Renal pelvis (tissue), 12 donors: Measurements from ENCODE around the gene MEX3D. TPM values are rescaled to one million over a fixed set of nuclear protein-coding genes. Genes with fewer than 3 reads are reported as not detected.

Source experiments
- DNase-seq: peaks from one replicate; pipeline ENCODE4 v3.0.0-alpha.2; 2013
- long read RNA-seq, 16 experiments: transcript quantifications; one replicate each; lab custom pipeline, GENCODE V29; 2026
- polyA plus RNA-seq, 3 donors: library from polyadenylated mRNA; unstranded; fragments of 120-200 nt; gene quantifications; one replicate each; pipeline ENCODE4 v1.2.1, GENCODE V29; 2013; ENCODE audit not compliant: insufficient read length in 3 of 3

MEX3D gene
- 10 to 100 TPM; 23.9 to 39.8 (median 33.3) TPM for polyA plus RNA-seq
- long read RNA-seq, donor 1, transcript MEX3D-201 (2 exons, 2,850 nt), result major isoform, 13 of 14 reads
- long read RNA-seq, donor 1, partial matches to known transcripts, result 0 of 14 reads
- long read RNA-seq, donor 1, other reads (novel, unspliced or antisense), result 0 of 14 reads
- long read RNA-seq, donor 2, transcript MEX3D-201 (2 exons, 2,850 nt), result major isoform, 14 of 18 reads
- long read RNA-seq, donor 2, partial matches to known transcripts, result 0 of 18 reads
- long read RNA-seq, donor 2, other reads (novel, unspliced or antisense), result 0 of 18 reads
- long read RNA-seq, donor 3, transcript MEX3D-201 (2 exons, 2,850 nt), result major isoform, 11 of 11 reads
- long read RNA-seq, donor 3, partial matches to known transcripts, result 0 of 11 reads
- long read RNA-seq, donor 3, other reads (novel, unspliced or antisense), result 0 of 11 reads
- long read RNA-seq, donor 4, transcript MEX3D-201 (2 exons, 2,850 nt), result major isoform, 7 of 7 reads
- long read RNA-seq, donor 4, partial matches to known transcripts, result 0 of 7 reads
- long read RNA-seq, donor 4, other reads (novel, unspliced or antisense), result 0 of 7 reads
- long read RNA-seq, donor 5, transcript MEX3D-201 (2 exons, 2,850 nt), result major isoform, 6 of 10 reads
- long read RNA-seq, donor 5, partial matches to known transcripts, result 0 of 10 reads
- long read RNA-seq, donor 5, other reads (novel, unspliced or antisense), result 0 of 10 reads
- long read RNA-seq, donor 6, transcript MEX3D-201 (2 exons, 2,850 nt), result major isoform, 13 of 15 reads
- long read RNA-seq, donor 6, partial matches to known transcripts, result 0 of 15 reads
- long read RNA-seq, donor 6, other reads (novel, unspliced or antisense), result 0 of 15 reads
- long read RNA-seq, donor 7, transcript MEX3D-201 (2 exons, 2,850 nt), result major isoform, 25 of 26 reads
- long read RNA-seq, donor 7, partial matches to known transcripts, result 0 of 26 reads
- long read RNA-seq, donor 7, other reads (novel, unspliced or antisense), result 0 of 26 reads
- long read RNA-seq, donor 8, transcript MEX3D-201 (2 exons, 2,850 nt), result major isoform, 8 of 9 reads
- long read RNA-seq, donor 8, partial matches to known transcripts, result 0 of 9 reads
- long read RNA-seq, donor 8, other reads (novel, unspliced or antisense), result 0 of 9 reads
- long read RNA-seq, donor 9, transcript MEX3D-201 (2 exons, 2,850 nt), result major isoform, 15 of 15 reads
- long read RNA-seq, donor 9, partial matches to known transcripts, result 0 of 15 reads
- long read RNA-seq, donor 9, other reads (novel, unspliced or antisense), result 0 of 15 reads
- long read RNA-seq, donor 10, transcript MEX3D-201 (2 exons, 2,850 nt), result major isoform, 13 of 14 reads
- long read RNA-seq, donor 10, partial matches to known transcripts, result 0 of 14 reads
- long read RNA-seq, donor 10, other reads (novel, unspliced or antisense), result 0 of 14 reads
- long read RNA-seq, donor 11, transcript MEX3D-201 (2 exons, 2,850 nt), result major isoform, 9 of 10 reads
- long read RNA-seq, donor 11, partial matches to known transcripts, result 0 of 10 reads
- long read RNA-seq, donor 11, other reads (novel, unspliced or antisense), result 0 of 10 reads
- long read RNA-seq, donor 12, transcript MEX3D-201 (2 exons, 2,850 nt), result major isoform, 22 of 24 reads
- long read RNA-seq, donor 12, partial matches to known transcripts, result 0 of 24 reads
- long read RNA-seq, donor 12, other reads (novel, unspliced or antisense), result 0 of 24 reads
- long read RNA-seq, donor 13, transcript MEX3D-201 (2 exons, 2,850 nt), result major isoform, 9 of 9 reads
- long read RNA-seq, donor 13, partial matches to known transcripts, result 0 of 9 reads
- long read RNA-seq, donor 13, other reads (novel, unspliced or antisense), result 0 of 9 reads
- long read RNA-seq, donor 14, result 0 reads
- long read RNA-seq, donor 15, result 0 reads
- long read RNA-seq, donor 16, transcript MEX3D-201 (2 exons, 2,850 nt), result major isoform, 6 of 7 reads
- long read RNA-seq, donor 16, partial matches to known transcripts, result 0 of 7 reads
- long read RNA-seq, donor 16, other reads (novel, unspliced or antisense), result 0 of 7 reads

DNA sequence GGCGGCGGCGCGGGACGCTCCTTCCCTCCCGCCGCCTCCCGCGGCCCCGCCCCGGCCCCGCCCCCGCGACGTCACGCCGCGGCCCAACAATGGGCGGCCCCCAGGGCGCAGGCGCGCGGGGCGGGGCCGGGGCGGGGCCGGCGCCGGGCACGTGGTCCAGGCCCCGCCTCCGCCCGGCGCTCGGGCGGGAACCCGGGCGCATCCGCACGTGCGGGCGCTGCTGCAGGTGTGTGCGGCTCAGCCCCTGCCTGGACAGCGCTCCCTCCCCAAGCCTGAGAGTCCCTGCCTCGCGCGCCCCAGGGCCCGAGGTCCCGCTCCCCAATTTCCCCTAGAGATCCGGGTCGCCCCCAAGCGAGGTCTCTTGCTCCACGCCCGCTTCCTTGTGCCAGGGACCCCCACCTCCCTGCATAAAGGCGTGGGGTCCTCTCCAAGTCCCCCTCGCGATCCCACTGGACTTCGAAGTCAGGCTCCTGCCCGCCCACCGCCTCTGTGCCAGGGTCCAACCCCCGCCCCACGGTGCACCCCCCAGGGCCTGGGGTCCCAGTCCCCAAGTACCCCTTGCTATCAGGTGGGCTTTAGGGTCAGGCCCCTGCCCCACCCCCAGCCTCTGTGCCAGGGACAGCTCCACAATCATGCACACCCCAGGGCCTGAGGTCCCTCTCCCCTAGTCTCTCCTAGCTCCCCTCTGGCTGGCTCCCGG is at the start of gene MEX3D:
Gene MEX3D, minus strand, starts transcription at position 6 of the 700 bp plus-strand sequence. CDS start 267 bp downstream, outside the sequence.
- peak; percentile 76 for DNase-seq

DNA sequence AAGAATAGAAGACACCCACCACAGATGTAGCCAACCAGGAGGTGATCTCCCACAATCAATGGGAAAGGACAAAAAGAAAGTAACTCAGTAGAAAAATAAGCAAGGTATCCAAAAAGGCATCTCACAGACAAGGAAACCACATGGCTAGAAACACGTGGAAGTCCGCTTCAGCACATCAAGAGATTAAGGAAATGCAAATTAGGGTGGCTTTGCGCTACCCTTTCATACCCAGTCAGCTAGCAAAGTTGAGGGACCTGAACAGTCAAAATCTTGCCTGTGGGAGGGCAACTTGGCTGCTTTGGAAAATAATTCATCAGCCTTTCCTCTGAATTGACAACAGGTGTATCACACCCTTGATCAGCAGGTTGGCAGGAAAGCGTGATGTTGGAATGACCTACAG is 48.8 kb upstream of the MEX3D start:
- no peak for DNase-seq

DNA sequence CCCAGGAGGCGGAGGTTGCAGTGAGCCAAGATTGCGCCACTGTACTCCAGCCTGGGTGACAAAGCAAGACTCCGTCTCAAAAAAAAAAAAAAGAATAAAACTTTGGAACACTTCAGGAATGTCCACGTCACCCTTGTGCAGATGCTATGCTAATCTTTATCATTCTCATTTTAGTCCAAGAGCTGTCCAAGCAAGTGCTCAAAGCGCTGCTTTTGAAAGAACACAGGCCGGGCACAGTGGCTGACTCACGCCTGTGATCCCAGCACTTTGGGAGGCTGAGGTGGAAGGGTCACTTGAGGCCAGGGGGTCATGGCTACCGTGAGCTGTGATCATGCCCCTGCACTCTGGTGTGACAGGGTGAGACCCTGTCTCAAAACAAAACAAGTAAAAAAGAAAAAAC is 48.3 kb upstream of the MEX3D start:
- no peak for DNase-seq

DNA sequence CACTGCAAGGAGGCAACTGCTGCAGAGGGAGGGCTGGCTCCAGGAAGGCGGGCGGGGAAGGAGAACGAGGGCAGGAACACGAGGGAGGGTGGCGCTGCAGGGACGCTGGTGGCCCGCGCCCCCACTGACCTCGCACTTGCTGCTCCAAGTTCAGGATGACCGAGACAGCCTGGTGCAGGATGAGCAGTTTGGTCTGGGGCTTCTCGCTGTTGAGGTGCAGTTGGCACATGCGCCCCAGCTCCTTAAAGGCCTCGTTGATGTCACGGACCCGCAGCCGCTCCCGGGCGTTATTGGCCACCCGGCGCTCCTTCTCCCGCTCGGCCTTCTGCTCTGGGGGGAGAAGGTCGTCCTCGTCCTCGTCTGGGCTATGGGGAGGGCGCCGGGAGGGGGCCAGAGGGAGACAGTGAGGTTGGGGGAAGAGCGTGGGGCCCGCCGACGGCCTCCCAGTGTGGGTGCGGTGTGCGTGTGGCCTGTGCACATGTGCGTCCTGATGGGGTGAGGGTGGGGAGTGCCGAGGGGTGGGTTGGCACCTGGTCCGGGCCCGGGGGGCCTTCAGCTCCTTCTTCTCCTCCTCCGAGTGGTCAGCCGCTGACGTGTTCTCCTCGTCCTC is 47.1 kb upstream of the MEX3D start:
- DNase-seq, result no peak

DNA sequence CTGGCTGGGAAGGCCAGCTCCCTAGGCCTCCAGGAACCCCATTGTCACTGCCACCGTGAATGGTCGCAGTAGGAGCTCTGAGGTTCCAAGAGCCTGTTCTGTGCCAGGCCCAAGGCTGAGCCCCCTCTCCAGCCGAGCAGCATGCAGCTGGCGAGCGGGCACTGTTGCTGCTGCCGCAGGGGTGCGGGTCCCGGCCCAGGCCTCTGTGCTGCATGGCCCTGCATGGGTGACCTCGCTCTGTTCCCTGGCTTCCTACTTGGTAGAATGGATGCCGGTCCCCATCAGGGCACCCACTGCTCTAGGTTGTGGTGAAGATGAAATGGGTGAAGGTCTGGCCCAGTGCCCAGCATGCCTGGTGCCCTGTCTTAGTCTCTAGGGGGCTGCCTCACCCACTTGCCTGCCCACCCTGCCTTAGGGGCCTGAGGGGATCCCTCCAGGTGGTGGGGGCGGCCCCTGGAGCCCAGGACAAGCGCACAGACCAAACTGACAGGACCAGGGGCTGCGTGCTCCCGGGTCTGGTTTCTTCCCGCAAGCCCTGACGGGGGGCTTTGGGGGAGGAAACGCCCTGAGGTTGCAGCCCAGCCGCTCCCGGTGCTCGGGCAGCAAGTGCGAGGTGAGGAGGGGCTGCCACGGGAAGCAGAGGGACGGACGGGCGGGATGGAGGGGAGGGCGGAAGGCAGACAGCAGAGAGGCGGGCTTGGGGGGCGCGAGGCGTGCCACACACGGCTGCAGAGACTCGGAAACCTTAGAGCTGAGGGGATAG is 45.9 kb upstream of the MEX3D start:
- DNase-seq, result no peak

DNA sequence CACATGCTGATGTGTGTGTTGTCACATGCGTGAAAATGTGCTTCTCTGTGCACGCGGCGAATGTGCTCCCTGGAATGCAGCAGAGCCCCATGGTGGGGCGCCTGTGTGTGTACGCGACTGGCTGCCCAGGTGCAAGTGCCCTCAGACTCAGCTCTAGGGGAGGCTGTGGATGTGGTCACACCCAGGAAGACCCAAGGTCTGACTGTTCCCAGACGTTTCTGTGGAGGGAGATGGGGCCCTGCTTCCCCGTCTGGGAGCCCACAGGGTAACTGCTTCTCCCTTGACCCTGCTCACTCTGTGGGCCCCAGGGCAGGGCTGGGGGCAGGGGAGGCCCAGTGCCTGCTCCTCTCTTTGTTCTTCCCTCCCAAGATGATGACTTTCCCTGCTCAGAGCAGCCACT is 45.0 kb upstream of the MEX3D start:
- DNase-seq, result no peak

DNA sequence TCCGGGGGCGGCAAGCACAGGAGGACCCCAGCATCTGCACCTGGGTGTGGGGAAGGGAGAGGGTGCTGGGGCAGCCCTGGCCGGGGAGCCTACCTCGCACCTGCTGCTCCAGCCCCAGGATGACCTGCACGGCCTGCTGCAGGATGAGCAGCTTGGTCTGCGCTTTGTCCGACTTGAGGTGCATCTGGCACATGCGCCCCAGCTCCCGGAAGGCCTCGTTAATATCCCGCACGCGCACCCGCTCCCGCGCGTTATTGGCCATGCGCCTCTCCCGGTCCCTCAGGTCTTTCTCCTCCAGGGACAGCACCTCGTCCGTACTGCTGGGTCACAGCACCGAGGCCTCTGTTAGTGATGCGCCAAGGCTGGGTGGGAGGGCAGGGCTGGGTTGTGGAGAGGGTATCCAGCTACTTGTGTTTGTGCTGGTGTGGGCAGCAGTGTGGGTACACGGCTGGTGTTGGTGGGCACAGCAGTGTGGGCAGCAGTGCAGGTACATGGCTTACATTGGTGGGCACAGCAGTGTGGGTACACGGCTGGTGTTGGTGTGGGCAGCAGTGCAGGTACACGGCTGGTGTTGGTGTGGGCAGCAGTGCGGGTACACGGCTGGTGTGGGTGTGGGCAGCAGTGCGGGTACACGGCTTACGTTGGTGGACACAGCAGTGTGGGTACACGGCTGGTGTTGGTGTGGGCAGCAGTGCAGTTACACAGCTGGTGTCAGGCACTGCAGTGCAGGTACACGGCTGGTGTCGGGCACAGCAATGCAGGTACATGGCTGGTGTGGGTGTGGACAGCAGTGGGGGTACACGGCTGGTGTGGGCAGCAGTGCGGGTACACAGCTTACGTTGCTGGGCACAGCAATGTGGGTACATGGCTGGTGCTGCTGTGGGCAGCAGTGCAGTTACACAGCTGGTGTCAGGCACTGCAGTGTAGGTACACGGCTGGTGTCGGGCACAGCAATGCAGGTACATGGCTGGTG is 44.3 kb upstream of the MEX3D start:
- DNase-seq, result no peak

DNA sequence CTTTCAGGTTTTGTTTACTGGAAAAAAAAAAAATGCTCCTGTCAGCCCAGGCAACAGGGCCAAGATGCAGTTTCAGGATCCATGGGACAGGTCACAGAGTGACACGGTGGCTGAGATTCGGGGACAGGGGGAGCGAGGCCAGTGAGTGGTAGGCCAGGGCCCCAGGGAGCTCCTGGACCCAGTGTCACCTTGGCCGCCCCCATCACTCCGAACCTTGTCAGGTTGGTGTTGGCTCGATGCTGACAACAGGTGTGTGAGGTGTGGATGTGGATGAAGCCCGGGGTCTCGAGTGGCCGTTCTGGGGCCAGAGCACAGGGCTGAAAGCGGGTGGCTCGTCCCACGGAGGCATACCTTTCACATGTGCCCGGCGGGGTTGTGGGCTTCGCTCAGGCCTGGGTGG is 43.2 kb upstream of the MEX3D start:
- no peak for DNase-seq

DNA sequence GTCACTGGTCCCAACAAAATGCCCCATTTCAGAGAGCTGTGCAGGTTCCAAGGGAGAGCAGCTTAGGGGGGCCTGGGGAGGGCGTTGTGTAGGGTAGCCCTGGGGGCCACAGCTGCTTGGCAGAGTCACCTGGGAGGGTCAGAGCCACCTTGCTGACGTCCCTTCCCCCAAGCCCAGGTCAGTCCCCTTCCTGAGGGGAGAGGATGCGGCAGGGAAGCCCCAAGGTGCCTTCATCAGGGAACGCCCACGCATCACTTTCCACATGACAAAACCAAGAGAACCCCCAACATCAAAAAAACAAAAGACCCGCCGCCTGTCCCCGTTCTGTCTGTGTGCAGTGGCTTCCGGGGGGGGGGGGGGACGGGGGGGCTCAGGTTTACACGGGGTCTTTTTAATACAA is 42.5 kb upstream of the MEX3D start:
- DNase-seq, result no peak

DNA sequence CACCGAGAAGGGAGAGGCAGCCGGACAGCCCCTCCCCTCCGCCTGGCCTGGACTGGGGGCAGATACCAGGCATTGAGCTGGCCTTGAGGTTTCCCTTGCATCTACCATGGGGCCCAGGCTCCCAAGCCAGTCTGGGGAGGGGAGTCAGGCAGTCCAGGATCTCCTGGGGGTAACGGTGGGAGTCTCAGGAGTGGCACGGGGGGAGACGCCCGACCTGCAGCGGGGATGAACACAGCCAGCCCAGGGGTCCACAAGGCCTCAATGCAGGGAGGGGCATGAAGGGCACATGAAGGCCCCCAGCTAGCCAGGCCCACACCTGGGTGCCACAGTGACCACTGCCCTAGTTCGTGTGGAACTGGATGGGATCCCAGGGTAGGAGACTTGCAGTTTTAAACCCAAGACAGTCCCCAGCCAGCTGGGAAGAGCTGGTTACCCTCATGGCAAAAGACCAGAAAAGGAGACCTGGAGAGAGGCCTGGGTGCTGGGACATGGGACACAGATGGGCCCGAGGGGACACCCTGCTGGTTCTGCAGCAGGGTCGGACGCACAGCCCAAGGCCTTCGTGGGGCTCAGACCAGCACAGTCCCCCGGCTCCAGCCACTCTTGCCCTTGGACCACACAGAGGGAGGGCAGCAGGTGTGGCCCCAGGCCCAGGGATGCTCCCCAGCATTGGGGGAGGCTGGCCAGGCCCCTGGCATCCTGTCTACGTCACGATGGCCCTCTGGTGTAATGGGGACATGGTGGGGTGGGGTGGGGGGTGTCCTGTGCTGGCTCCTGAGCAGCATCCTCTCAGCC is 41.8 kb upstream of the MEX3D start:
- no peak for DNase-seq

DNA sequence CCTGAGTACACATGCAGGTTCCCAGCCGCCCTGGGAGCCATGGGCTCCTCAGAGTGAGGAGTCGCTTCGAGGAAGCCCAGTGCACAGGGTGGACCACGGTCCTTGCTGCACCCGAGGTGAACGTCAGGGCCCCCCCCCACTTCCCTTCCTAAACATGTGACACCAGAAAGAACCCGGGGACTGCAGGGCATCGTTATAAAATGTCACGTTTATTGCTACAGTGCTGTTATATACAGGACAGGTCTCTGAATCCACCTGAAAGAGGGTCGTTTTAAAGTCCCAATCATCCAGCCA is 40.9 kb upstream of the MEX3D start:
- no peak for DNase-seq

DNA sequence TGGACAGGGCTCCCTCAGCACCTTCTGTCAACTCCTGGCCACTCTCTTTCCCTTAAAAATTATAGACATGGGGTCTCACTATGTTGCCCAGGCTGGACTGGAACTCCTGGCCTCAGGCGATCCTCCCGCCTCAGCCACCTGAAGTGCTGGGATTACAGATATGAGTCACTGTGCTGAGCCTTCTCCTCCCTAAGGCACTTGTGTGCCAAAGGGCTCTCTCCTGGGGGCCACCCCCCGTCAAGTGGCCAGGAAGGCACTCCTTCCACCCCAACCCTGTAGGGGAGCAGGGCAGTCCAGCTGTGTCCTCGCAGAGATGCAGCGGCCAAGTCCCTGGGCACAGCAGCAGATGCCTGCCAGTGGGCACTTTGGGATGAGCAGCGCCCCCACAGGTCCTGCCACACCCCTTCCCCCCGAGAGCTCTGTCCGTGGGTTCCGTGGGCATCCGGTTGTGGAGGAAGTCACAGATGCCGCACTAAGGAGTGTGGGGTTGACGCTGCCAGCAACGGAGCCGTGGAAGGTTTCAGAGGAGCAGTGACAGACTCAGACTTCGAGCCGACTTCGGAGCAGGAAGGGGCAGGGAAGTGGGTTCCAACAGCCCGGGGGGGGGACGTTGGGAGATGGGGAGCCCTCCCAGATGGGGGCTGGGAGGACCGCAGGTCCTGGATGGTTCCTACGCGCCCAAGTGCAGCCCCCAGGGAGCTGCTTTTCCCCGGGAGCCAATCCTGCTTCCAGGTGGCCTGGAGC is 40.4 kb upstream of the MEX3D start:
- no peak for DNase-seq

DNA sequence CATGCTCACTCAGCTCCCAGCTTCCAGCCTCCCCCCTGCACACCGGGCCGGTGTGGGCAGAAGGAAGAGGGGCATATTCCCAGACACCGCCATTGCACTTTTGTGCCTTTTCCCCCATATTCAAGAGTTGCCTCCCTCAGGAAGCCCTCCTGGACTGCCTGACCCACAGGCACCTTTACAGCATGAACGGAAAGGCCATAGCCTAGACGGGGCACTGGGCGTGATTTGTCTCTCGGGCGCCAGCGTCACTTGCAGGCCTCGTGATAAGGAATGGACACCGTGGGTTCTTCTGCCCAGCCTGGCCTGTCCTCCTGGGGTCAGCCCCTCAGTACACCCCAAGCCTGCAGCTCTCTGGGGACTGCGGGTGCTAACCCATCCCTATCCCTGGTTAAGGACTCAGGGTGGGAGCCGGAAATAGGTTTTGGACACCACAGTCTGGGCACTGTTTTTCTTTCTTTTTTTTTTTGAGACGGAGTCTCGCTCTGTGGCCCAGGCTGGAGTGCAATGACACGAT is 38.1 kb upstream of the MEX3D start:
- no peak for DNase-seq

DNA sequence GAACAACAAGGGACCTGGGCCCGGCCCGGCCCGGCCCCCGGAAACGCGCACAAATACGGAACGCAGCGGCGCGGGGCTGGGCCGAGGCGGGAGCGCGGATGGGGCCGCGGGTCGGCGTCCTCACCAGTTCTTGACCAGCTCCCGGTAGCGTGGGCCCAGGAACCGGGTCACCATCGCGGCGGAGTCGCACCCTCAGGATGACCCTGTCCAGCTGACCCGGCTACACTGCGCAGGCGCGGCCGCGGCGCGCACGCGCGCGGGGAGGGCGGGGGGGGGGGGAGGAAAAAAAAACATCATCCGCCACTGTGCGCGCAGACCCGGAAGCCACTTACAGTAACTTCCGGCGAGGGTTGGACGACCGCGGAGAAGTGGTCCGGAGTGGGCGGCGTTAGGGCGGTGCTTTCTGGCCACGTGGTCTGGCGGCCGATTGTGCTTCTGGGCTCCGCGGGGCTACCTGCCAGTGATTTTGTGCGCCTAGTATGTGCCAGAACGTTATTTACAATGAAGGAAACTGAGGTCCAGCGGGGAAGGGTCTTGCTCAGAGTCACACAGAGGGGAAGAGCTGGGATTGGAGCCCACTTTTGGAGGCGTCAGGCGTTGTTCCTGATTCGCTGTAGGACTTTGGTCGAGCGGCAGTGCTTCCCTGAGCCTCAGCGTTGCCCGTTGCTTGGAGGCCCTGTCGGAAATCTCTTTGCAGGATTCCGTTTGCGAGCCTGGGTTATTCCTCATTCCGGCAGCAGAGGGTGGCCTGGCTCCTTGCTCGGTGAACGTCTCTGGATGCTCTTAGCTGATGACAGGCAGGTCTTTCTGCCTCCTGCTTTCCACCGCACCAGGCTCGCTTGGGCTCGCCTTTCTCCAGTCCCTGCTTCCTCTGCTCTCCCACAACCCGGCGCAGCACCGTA is 37.4 kb upstream of the MEX3D start, which contains the start of gene UQCR11:
Gene UQCR11, minus strand, starts transcription at position 227 of the 902 bp plus-strand sequence. Its CDS starts 53 bp downstream, at position 174.
- DNase-seq, result peak; percentile 95
